GM18520 (cell line): ENCODE data around the gene DENND6A.
"Not testable (repeated sequence)": the region's sequence is repeated elsewhere in the genome, so short reads cannot be mapped to it uniquely, and the experiment has no call there.

Source experiments
- ATAC-seq: cut with Tn5 transposase; IDR thresholded peaks from one replicate; pipeline ENCODE4 v1.9.1; 2021; ENCODE audit not compliant: unreplicated experiment

The DENND6A gene

GRCh38 chr3:57692396-57693147 is at the start of gene DENND6A:
DENND6A (minus strand) TSS chr3:57693077; CDS start chr3:57693018, 59 bp downstream.
- peak; percentile 68 for ATAC-seq

GRCh38 chr3:57740027-57740426 is 47.1 kb upstream of the DENND6A start:
- no peak for ATAC-seq

- ATAC-seq, result no peak
These were observed 45.5 kb upstream of the DENND6A start for GRCh38 chr3:57738391-57738790.

GRCh38 chr3:57737840-57738239 is 45.0 kb upstream of the DENND6A start:
- ATAC-seq, result no peak

- no peak for ATAC-seq
These were observed 42.5 kb upstream of the DENND6A start for GRCh38 chr3:57735405-57735804.

- ATAC-seq, result no peak
These were observed 40.9 kb upstream of the DENND6A start for GRCh38 chr3:57733790-57734189.

- no peak for ATAC-seq
These were observed 38.4 kb upstream of the DENND6A start for GRCh38 chr3:57731311-57731710.

- no peak for ATAC-seq
These were observed 37.8 kb upstream of the DENND6A start for GRCh38 chr3:57730682-57731081.

GRCh38 chr3:57729334-57730045 is 36.6 kb upstream of the DENND6A start:
- no peak for ATAC-seq

- ATAC-seq, result no peak
These were observed 34.2 kb upstream of the DENND6A start for GRCh38 chr3:57727106-57727505.

- ATAC-seq, result no peak
These were observed 33.5 kb upstream of the DENND6A start for GRCh38 chr3:57726397-57726796.

GRCh38 chr3:57718118-57718517 is 25.2 kb upstream of the DENND6A start:
- ATAC-seq, result no peak

- no peak for ATAC-seq
These were observed 24.5 kb upstream of the DENND6A start for GRCh38 chr3:57717205-57717868.

- no peak for ATAC-seq
These were observed 22.8 kb upstream of the DENND6A start for GRCh38 chr3:57715686-57716085.

- no peak for ATAC-seq
These were observed 16.7 kb upstream of the DENND6A start for GRCh38 chr3:57709559-57709958.

- ATAC-seq, result no peak
These were observed 16.2 kb upstream of the DENND6A start for GRCh38 chr3:57709031-57709430.

GRCh38 chr3:57706462-57706861 is 13.6 kb upstream of the DENND6A start:
- no peak for ATAC-seq

- not testable (repeated sequence) for ATAC-seq
These were observed 12.5 kb upstream of the DENND6A start for GRCh38 chr3:57705351-57705750.

- ATAC-seq, result no peak
These were observed 8.9 kb upstream of the DENND6A start for GRCh38 chr3:57701781-57702180.

- no peak for ATAC-seq
These were observed 7.9 kb upstream of the DENND6A start for GRCh38 chr3:57700737-57701136.

GRCh38 chr3:57699591-57699990 is 6.7 kb upstream of the DENND6A start:
- ATAC-seq, result no peak

- ATAC-seq, result no peak
These were observed 4.0 kb upstream of the DENND6A start for GRCh38 chr3:57696801-57697321.
